CD4-positive, alpha-beta T cell treated with Interleukin-4 for 1 hour (primary cell): ENCODE data around the gene DKK3.
A peak's percentile ranks its signal among the peaks of the same experiment; 100 is the strongest.

Experiments used
- DNase-seq, 2 donors: peaks; one replicate each; pipeline ENCODE4 v3.0.0-alpha.2; 2020 to 2022

Gene DKK3

DNA sequence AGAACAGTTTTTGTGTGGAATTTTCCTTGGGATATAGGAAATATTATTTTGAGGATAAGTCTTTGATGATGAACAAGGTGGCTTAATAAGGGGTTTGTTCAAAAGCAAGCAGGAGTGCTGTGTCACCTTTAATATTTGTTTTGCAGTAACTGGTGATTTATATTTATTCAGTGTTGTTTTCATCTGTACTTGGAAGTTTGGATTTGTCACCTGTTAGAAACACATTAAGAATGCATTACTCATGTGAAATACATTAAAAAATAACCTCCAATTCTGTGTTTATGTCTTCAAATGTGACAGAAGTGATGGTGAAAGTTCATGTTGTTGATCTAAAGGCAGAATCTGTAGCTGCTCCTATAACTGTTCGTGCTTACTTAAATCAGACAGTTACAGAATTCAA is 70.5 kb downstream of the DKK3 start:
- no peak for DNase-seq

- DNase-seq = no peak
Observed at GRCh38 chr11:11937433-11937832, 71.0 kb downstream of the DKK3 start.

DNA sequence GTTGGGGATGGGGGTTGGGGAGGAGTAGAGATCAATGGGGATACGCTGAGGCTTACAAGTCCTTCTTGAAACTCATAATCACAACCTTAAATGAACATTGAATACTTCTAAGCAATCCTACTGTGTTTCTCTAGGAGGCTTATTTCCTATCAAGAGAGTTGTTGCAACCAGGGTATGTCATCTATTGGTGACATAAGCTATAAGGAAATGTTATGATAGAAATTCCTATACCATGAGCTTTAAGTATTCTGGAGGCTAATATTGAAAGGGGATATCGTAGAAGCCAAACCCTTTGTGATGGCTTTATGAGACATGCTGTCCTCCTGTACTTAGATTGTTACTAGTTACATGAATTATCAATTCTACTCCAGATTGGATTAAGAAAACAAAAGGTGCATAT is 72.9 kb downstream of the DKK3 start:
- no peak for DNase-seq

- DNase-seq = peak in 1 of 2 donors; percentile 54
Observed at GRCh38 chr11:11931461-11932055, 76.9 kb downstream of the DKK3 start.

GRCh38 chr11:11929920-11930319 is 78.5 kb downstream of the DKK3 start:
- DNase-seq = no peak

GRCh38 chr11:11923828-11924227 is 84.6 kb downstream of the DKK3 start:
- DNase-seq = no peak

DNA sequence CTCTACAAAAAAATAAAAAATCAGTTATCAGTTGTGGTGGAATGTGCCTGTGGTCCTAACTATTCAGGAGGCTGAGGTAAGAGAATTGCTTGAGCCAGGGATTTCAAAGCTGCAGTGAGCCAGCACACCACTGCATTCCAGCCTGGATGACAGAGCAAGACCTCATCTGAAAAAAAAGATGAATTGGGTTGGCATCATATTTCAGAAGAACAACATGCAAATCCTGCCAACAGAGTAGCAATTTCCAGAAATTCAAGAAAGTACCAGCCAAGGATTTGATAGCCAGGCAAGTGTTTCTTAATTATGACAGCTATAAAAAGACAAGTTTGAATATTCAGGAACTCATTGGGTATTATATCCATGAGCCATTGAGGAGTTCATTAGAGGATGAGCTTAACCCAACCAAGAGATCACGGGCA is 91.4 kb downstream of the DKK3 start:
- no peak for DNase-seq

DNA sequence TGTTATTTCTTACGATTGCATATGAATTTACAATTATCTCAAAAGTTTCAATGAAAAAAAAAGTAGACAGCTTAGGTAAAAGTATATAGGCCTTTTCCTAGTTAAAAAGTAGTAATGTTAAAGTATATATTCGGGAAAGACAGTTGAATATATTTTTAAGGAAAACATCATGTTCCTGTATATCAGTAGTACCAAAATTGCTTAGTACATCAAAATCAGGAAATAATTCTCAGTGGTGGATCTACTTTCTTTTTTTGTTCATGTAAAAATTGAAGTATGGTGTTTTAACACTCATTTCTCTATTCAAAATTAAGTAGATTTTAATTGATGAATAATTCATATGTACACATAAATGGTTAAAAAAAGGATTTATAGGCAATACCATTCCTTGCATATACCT is 92.8 kb downstream of the DKK3 start:
- no peak for DNase-seq

- DNase-seq = no peak
Observed at GRCh38 chr11:11913395-11913794, 95.0 kb downstream of the DKK3 start.
